Right lobe of liver (tissue), 4 donors: ENCODE results near the gene LIMCH1.

Experiments used
- CTCF ChIP-seq, 4 donors: fragments of 200-600 bp in 3 of 4; fragments of 450-650 bp in 1 of 4; IDR thresholded peaks; one replicate each; pipeline versions ENCODE4 v1.5.1 to v1.8.0; 2016 to 2022; ENCODE audit warnings: antibody characterized with exemption in 4 of 4, mild to moderate bottlenecking in 2 of 4
- POLR2A ChIP-seq: fragments of 450-650 bp; IDR thresholded peaks from one replicate; pipeline ENCODE4 v1.6.1; 2017; ENCODE audit warnings: antibody characterized with exemption, mild to moderate bottlenecking
- donor health status: DM: no; HTN: no; CAD: no.
- donor health status: DM: no; HTN: no; CAD: no.
- donor health status: DM: no; HTN: yes; CAD: no.

- TF ChIP-seq CTCF (IDR thresholded peaks at IDR 0.05) = no peak
- TF ChIP-seq POLR2A = no peak
These were observed 8.7 kb downstream of the LIMCH1 start for GRCh38 chr4:41546638-41547037.
